ENCODE measurements around the gene SRSF5. TPM values are rescaled to one million over a fixed set of nuclear protein-coding genes. Genes with fewer than 3 reads are reported as not detected.

SRSF5 gene
- total RNA-seq, 1 experiment from 2014 or later, result 173 TPM

DNA sequence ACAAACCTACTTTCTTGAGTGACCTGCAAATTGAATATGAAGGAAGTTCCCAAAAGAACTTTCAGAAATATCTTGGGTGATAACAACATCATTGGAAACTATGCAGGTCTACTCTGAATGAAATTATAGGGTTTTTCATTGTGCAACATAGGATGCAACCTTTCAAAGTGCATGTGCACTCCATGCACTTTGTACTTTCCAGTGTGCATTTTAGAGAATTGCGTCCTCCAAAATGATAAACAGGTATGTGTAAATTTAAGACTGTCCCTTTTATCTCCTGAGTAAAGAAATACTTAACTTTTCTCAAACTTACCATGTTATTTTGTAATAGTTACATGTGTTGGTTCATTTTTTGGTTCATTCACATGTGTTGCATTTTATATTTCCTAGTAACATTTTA lies 13.2 kb downstream of the SRSF5 start:
- H3K9me3 ChIP-seq (replicated peaks), result no peaks in the 10 kb centered on the region
- H3K4me1 ChIP-seq, result no peaks in the 10 kb centered on the region
- no peak overlapping the region for H3K4me3 ChIP-seq
- no peak for DNase-seq
- H3K36me3 ChIP-seq, result peaks cover 42% of the 10 kb centered on the region
- H3K27me3 ChIP-seq, result no peaks in the 10 kb centered on the region
- H3K27ac ChIP-seq, result no peak overlapping the region

DNA sequence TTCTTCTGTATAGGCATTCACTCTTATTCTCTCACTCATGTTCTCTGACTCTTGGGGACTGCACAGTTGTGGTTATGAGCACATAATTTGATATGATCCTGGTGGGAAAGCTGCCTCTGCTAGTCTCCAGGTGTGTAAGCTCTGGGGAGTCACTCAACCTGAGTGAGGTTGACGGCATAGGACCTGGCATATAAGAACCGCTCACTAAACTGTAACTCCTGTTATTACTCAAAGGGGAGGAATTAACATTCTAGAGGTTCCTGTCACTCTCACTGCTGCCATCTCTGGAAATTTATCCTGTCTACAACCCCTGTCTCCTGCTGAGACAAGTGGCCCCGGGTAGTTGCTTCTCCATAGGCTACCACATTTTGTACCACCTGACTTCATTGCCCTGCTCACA lies 14.0 kb downstream of the SRSF5 start:
- no peak for DNase-seq
- peaks cover 34% of the 10 kb centered on the region for H3K36me3 ChIP-seq
- no peaks in the 10 kb centered on the region for H3K9me3 ChIP-seq (replicated peaks)
- H3K4me1 ChIP-seq, result no peaks in the 10 kb centered on the region
- H3K27ac ChIP-seq, result no peak overlapping the region
- H3K27me3 ChIP-seq, result no peaks in the 10 kb centered on the region
- no peak overlapping the region for H3K4me3 ChIP-seq

DNA sequence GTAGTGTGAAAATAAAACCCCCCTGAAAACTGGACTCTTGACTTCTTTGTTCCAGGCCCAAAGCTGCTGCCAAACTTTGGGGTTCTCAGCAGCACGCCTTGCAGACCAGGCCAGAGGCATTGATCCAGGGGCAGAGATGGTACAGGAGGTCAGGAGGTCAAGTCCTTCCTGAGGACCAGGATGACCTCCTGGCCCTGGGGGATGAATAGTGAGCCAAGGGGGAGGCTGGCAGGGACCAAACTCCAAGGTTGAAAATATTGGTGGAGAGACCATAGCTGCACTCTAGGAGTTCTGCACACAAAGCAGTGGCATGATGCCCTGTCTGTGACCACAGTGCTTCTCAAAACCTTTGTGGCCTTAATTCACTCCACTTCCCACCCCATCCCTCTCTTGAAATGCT lies 18.0 kb downstream of the SRSF5 start:
- H3K9me3 ChIP-seq (replicated peaks), result no peaks in the 10 kb centered on the region
- no peak overlapping the region for H3K4me3 ChIP-seq
- H3K27me3 ChIP-seq, result no peaks in the 10 kb centered on the region
- no peak overlapping the region for H3K27ac ChIP-seq
- H3K4me1 ChIP-seq, result no peaks in the 10 kb centered on the region
- peaks cover 4% of the 10 kb centered on the region; the same call in 1 of the 2 replicates for H3K36me3 ChIP-seq
- no peak for DNase-seq

DNA sequence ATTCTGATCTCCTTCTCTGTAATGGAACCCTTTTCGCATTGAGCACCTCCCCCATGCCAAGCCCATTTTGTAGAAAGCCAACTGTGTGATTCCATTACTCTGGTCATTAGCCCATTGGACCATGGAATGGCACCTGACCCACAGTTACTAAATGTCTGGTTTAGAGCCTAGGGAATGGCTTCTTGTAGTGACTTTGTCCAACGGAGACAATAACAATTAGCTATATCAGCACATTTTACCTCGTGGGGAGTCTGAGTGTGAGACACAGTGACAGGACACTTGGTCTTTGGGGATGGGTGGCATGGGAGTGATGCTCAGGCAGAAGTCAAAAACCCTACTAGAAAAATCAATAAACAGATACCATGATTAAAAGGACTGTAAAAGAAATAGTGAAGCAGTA lies 19.7 kb downstream of the SRSF5 start:
- Histone ChIP-seq H3K4me1 (no peaks in the 10 kb centered on the region), H3K27ac (no peak overlapping the region), H3K9me3 (replicated peaks) (no peaks in the 10 kb centered on the region), H3K4me3 (no peak overlapping the region), H3K27me3 (no peaks in the 10 kb centered on the region), H3K36me3 (no peaks in the 10 kb centered on the region)
- DNase-seq, result no peak

DNA sequence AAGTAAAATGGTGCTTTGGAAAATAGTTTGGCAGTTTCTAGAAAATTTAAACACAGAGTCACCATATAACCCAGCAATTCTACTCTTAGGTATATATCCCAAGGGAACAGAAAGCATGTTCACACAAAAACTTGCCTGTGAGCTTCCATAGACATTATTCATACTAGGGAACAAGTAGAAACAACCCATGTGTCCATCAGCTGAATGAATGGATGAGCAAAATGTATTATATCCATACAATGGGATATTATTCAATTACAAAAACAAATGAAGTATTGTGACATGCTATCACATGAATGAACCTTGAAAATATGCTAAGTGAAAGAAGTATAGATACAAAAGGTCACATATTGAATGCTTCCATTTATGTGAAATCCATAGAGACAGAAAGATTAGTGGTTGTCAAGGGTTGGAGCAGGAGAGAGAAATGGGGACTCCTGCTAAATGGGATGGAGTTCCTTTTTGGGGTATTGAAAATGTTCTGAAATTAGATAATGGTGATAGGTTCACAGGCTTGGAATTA lies 22.2 kb downstream of the SRSF5 start:
- Histone ChIP-seq H3K27me3 (no peaks in the 10 kb centered on the region), H3K9me3 (replicated peaks) (no peaks in the 10 kb centered on the region), H3K27ac (no peak overlapping the region), H3K36me3 (no peaks in the 10 kb centered on the region), H3K4me3 (no peak overlapping the region), H3K4me1 (no peaks in the 10 kb centered on the region)
- DNase-seq, result no peak

DNA sequence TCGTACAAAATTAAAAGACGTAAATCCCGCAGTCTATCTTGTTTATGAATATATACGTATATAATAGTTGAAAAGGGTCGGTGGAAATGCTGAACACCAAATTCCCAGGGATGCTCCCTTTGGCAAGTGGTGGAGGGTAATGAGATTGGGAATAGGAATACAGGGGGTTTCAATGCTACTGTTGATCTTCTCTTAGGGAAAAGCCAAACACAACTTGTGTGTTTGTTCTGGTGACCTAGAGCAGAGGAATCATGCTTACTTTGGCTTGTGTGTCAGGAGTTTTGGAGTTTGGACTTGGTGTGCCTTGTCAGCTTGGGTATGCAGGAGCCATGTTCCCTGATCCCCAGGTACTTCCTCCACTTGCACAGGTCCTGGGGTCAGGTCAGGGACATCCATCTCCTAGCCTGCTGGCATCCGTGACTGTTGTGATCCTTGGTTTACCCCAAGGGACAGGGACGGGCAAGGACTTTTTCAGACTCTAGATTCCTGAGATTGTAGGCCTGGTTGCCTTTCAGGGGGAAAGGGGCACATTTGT lies 26.0 kb downstream of the SRSF5 start:
- Histone ChIP-seq H3K4me3 (no peak overlapping the region), H3K36me3 (no peaks in the 10 kb centered on the region), H3K9me3 (replicated peaks) (no peaks in the 10 kb centered on the region), H3K4me1 (no peaks in the 10 kb centered on the region), H3K27me3 (no peaks in the 10 kb centered on the region), H3K27ac (no peak overlapping the region)
- no peak for DNase-seq

DNA sequence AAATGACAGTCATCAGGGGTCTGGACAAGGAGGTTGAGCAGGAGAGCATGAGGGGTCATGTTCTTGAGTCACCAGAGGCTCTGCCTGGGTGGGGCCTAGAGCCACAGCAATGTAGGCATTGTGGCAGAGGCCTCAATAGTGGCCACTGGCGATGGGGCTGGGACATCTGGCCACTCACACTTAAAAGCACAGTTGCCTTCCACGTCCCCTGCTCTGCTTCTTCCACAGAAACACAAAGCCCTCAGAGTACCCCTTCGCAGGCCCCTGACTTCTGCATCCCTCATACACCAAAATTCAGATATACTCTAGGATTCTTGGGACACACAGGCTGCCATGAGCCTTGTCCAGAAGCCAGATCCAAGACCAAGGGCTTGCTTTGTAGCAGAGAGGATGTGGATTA lies 27.8 kb downstream of the SRSF5 start:
- Histone ChIP-seq H3K9me3 (replicated peaks) (no peaks in the 10 kb centered on the region), H3K27me3 (no peaks in the 10 kb centered on the region), H3K4me3 (no peak overlapping the region), H3K36me3 (no peaks in the 10 kb centered on the region), H3K27ac (no peak overlapping the region), H3K4me1 (no peaks in the 10 kb centered on the region)
- DNase-seq, result no peak

DNA sequence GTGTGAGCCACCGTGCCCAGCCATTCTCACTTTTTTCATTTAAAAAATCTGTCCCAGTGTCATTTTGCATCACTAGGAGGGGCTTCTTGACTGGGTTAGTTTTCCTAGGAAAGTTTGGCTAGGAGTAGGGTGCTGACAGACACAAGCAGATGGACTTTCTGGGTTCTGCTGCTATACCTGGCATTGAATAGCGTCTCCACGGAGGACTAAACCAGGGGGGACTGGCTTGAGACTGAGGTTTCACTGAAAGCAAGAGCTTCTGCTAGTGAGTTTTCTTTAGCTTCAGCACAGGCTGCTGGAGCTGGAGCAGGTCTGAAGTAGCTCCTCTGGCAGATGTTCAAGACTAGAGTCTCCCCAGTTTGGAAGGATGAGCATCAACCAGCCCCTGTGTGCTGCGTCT lies 28.7 kb downstream of the SRSF5 start:
- Histone ChIP-seq H3K27ac (no peak overlapping the region), H3K4me3 (no peak overlapping the region), H3K9me3 (replicated peaks) (no peaks in the 10 kb centered on the region), H3K4me1 (no peaks in the 10 kb centered on the region), H3K27me3 (no peaks in the 10 kb centered on the region), H3K36me3 (no peaks in the 10 kb centered on the region)
- no peak for DNase-seq

DNA sequence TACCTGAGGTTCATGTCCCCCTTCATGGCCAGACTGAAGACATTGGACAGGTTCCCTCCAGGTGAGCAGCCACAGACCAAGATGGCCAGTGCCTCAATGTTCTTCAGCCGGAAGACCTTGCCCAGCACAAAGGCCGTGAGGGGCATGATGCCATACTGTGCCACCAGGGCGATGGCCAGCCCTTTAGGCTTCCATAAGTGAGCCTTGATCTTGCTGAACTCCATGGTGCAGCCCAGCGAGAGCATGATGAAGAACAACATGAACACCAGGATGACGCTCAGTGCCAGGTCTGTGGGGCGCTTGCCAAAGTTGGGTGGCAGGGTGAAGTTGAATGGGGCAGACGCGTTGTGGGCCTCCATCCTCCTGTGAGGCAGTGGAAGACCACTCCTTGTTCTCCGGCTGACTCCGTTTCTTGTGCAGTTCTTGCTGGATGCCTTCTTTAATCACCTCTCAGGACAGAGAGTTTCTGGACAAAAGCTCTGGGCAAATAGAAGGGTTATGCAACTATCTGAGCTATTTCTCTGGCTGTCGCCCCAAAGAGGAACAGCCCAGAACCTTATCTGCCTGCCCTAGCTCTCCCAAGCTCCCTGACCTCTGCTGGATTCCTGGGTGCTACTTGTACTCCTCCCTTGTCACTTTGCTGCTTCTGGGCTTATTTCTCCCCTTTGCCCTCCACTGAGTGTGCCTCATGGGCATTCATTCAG lies 30.0 kb downstream of the SRSF5 start, which contains the start of gene SLC10A1:
TSS of gene SLC10A1 (minus strand) at position 445 of the 704 bp plus-strand sequence. CDS start at position 359, 86 bp downstream.
- Histone ChIP-seq H3K27ac (no peak within 1 kb of the TSS), H3K4me1 (no peaks in the 10 kb centered on the region), H3K36me3 (no peaks in the 10 kb centered on the region), H3K27me3 (no peaks in the 10 kb centered on the region), H3K4me3 (no peak within 1 kb of the TSS), H3K9me3 (replicated peaks) (no peaks in the 10 kb centered on the region)
- no peak for DNase-seq

DNA sequence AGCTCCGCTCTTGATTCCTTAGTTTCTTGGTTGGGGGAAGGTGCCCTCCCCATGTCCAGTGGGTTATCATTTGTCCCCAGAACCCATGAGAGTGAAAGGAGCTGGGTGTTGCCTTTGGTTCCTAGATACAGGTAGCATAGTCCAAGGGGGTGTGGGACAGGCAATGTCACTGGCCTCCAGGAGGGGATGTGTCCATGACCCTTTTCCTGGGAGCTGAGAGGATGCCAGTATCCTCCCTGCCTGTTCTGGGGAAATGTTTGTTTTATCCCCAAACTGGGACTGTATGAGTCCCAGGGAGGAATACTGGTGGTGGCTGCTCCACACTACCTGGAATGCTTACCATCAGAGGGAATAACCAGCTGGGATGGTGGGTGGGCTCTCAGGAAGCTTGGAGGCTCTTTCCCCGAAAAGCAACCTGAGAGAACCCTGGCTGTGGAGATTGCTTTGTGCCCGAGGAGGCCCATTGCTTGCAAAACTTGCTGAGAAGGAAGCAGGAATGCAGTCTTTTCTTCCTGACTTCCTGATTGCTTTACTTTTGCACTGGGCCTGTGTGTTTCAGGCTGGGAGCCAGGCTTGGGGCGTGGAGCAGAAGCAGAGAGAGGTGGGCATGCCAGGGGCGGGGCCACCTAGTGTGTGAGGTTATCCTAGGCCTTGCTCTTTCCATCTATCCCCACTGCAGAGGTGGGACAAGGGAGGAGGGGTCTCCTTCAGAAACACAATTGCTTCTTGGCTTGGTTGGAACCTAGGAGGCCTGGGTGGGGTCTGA lies 30.8 kb downstream of the SRSF5 start:
- no peak for DNase-seq
- H3K36me3 ChIP-seq, result no peaks in the 10 kb centered on the region
- H3K9me3 ChIP-seq (replicated peaks), result no peaks in the 10 kb centered on the region
- H3K27ac ChIP-seq, result no peak overlapping the region
- H3K4me1 ChIP-seq, result no peaks in the 10 kb centered on the region
- no peaks in the 10 kb centered on the region for H3K27me3 ChIP-seq
- H3K4me3 ChIP-seq, result no peak overlapping the region

DNA sequence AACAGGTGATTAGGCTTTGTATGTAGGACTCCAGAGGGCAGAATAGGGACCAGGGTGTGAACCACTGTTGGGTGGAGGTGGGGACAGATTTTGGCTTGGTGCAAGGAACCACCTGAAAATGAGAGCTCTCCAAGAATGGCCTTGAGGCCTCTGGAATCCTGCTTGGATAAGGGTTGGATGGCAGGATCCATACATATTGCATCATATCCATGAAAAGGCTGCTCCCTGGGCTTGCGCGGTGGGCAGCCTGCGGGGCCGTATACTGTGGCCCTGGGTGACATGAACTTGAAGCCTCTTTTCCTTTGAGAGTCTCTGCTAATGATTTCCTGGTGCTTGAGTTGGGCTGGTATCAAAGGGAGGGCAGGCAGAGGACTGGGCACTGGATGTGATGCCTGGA lies 31.4 kb downstream of the SRSF5 start:
- H3K36me3 ChIP-seq, result no peaks in the 10 kb centered on the region
- H3K27me3 ChIP-seq, result no peaks in the 10 kb centered on the region
- H3K9me3 ChIP-seq (replicated peaks), result no peaks in the 10 kb centered on the region
- H3K4me3 ChIP-seq, result no peak overlapping the region
- H3K4me1 ChIP-seq, result no peaks in the 10 kb centered on the region
- DNase-seq, result no peak
- H3K27ac ChIP-seq, result no peak overlapping the region

DNA sequence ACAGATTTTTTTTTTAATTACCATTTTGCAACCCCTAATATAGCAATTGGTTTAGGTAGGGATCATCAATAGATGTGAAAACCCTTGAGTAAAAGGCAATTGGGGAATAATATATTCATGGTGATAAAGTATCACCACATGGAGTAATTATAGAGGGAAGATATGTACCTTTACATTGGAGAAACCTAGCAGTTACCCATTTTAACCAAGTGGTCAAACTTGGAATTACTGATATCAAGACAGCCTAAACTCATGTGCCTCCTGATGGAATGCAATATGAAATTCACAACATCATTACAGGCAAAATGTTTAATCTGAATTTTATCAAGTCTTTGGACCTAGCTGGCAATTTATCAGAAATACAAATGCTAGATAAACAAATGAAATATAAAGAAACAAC lies 36.8 kb downstream of the SRSF5 start:
- Histone ChIP-seq H3K9me3 (replicated peaks) (no peaks in the 10 kb centered on the region), H3K27me3 (no peaks in the 10 kb centered on the region), H3K4me3 (no peak overlapping the region), H3K4me1 (no peaks in the 10 kb centered on the region), H3K36me3 (no peaks in the 10 kb centered on the region), H3K27ac (no peak overlapping the region)
- DNase-seq, result no peak

DNA sequence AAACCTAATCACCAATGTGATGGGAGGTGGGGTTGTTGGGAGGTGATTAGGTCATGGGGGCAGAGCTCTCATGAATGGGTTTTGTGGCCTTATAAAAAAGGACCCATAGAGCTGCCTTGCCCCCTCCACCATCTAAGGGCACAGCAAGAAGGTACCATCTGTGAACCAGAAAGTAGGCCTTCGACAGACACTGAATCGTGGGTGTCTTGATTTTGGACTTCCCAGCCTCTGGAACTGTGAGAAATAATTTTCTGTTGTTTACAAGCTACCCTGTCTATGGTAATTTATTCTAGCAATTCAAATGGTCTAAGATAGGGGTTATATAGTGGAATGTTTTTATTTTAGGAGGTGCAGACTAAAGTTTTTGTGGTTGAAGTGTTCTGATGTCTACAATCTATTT lies 38.0 kb downstream of the SRSF5 start:
- no peak overlapping the region for H3K4me3 ChIP-seq
- H3K9me3 ChIP-seq (replicated peaks), result no peaks in the 10 kb centered on the region
- no peaks in the 10 kb centered on the region for H3K36me3 ChIP-seq
- no peak overlapping the region for H3K27ac ChIP-seq
- DNase-seq, result no peak
- no peaks in the 10 kb centered on the region for H3K4me1 ChIP-seq
- H3K27me3 ChIP-seq, result no peaks in the 10 kb centered on the region

DNA sequence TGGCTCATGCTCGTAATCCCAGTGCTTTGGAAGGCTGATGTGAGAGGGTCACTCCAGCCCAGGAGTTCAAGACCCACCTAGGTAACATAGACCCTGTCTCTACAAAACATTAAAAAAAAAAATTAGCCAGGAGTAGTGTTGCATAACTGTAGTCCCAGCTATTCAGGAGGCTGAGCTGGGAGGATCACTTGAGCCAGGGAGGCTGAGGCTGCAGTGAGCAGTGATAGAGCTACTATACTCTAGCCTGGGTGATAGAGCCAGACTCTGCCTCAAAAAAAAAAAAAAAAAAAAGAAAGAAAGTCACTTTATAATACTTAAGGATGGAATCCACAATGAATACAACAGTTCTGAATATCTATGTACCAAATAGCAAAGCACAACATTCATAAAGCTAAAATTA lies 40.2 kb downstream of the SRSF5 start:
- H3K9me3 ChIP-seq (replicated peaks), result no peaks in the 10 kb centered on the region
- no peak overlapping the region for H3K4me3 ChIP-seq
- DNase-seq, result no peak
- no peaks in the 10 kb centered on the region for H3K36me3 ChIP-seq
- no peak overlapping the region for H3K27ac ChIP-seq
- H3K27me3 ChIP-seq, result no peaks in the 10 kb centered on the region
- H3K4me1 ChIP-seq, result no peaks in the 10 kb centered on the region

All from SJCRH30 (cell line).